ENCODE results near the gene TLX2.

Gene TLX2

DNA sequence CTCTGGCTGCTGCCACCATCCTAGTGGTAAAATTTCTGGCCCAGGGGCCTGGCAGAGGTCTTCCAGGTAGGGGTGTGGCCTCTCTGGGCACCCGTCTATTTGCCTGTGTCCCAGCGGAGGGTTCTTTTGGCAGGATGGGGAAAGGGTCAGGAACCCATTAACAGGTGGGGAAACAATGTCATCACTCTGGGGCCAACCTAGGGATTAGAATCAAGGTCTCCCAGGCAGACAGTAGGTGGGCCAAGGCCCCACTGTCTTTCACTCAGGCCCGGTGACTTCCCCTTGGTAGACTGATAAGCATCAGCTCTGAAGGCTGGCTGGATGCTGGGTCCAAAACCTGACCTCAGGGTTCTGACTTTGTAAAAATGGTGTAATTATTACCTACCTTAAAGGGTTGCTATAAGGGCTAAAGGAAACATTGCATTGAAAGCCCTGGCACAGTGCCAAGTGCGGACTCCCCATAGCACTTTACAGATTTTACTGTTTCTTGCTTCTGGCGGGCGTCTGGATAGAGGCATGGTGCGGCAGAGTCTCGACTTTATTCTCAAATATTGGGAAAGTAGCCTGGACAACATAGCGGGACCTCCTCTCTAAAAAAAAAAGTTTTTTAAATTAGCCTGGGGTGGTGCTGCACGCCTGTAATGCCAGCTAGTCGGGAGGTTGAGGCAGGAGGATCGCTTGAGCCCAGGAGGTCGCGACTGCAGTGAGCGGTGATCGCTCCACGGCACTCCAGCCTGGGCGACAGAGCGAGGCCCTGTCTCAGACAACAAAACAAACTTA, 17.1 kb upstream of the TLX2 start:
- DNase-seq (ENCODE audit: low spot score) = no peak

DNA sequence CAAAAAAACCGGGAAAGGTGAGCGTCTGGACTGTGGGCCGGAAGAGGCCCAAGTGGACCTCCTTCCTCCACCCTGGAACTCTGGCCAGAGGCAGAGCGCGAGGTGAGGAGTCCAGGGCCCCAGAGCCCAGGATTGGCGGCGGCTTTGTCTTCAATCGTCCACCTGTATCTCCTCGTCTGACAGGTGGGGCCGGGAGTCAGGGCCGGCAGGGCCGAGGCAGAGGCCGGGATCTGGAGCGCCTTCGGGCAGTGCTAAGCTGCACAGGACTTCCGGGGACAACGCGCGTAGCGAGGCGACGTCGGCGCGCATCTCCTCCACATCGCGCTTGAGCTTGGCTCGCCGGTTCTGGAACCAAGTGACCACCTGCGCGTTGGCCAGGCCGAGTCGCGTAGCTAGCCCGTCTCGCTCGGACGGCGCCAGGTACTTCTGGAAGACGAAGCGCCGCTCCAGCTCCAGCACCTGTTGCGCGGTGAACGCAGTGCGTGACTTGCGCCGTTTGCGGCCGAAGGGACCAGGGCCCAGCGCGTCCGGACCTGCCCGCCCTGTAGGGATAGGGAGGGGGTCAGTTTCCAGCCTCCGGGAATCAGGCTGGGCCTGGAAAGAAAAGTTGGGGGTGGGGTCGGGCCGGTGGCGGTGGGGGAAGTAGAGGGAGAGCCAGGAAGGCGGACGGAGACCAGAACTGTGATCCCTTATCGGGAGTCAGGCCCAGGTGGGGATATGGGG, 16.3 kb upstream of the TLX2 start:
- no peak for DNase-seq (ENCODE audit: low spot score)

DNA sequence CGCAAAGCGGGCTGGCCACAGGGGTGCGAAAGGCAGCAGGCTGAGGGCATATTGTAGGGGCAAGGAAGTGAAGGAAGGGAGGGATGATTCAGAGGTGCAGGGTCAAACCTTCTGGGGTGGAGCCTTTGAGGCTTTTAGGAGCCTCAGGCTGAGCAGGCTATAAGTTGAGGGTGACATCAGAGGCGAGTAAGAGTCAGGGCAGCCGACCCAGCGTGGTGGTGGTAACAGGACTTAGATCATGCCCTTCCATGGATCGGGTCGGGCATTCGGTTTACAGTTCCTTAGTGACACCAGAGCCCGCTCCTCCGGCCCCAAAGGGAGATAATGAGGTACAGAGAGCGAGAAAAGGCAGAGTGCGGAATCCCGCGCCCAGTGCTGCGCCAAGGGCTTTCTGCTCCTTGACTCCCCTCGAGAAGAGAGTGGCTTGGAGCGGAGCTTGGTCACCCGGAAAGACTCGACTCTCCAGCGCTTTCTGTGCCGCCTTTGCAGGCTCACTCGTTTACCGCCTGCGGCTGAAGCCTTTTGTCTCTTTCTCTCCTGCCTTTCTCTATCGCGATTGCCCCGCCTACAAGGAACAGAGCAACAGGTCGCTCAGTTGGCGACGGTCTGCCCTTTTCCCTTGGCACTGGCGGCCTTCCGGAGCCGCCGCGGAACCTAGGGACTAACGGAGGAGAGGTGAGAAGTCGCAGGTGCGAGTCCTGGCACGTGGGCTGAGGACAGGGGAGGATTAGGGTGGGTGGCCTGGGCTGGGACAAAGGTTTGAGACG, 15.6 kb upstream of the TLX2 start:
- no peak for DNase-seq (ENCODE audit: low spot score)

- no peak for DNase-seq (ENCODE audit: low spot score)
Observed at GRCh38 chr2:74499267-74499939, 14.8 kb upstream of the TLX2 start, which contains the start of gene LBX2. Gene LBX2 (minus strand): TSS chr2:74499603. CDS start chr2:74499537, 66 bp downstream.

DNA sequence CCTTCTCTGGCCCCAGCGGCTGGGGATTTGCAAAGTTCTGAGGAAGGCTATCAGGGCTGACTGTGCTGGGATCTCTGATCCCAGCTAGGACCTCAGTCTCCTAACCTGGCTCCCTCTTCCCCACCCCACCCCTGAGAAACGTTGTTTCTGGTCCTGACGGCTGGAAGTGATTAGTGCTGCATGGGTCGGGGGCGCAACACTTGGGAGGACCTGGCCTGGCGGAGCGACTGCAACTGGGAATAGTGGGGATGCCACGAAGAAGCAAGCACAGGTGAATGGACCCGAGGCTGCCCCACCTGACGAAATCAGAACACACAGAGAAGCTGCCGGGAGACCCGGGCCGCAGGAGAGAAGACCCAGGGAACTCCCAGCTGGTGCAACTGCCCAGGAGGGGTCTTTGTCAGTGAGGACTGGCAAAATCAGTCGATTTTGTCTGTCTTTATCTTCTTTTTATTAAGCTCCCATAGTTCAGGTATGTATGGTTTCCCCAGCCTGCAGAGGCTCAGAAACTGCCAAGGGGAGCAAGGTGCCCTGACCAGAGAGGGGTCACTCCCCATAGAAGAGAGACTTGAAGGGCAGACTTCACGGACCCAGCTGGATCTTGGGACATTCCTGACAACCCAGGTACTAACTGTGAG, 14.2 kb upstream of the TLX2 start:
- no peak for DNase-seq (ENCODE audit: low spot score)

GRCh38 chr2:74500578-74500946, 13.7 kb upstream of the TLX2 start:
- no peak for DNase-seq (ENCODE audit: low spot score)

GRCh38 chr2:74501335-74502071, 12.7 kb upstream of the TLX2 start:
- no peak for DNase-seq (ENCODE audit: low spot score)

DNA sequence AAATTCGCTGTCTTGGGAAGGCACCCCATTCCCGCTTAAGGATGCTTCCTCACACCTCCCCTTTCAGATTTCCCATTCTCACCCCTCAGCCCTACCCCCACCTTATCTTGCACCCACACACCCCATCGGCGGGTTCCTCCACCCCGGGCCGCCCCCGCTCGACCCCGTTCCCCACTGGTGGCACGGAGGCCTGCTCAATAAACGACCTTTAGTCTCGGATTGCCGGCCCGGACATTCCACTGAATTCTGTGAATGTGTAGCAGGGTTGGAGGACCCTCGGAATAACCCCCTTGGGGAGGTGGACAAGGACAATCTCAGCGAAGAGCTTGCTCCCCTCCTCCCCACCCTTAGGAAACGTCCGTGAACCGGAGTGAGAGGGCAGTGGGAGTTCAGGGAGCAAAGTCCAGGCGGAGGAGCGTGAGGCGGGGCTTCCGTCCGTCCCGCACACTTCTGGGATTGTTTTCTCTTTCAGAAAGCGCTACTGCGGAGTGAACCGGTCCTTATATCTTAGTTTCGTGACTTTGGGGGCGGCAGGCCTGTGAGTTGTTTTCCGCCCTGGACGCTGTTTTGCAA, 12.0 kb upstream of the TLX2 start:
- DNase-seq (ENCODE audit: low spot score) = peak; percentile 84

DNA sequence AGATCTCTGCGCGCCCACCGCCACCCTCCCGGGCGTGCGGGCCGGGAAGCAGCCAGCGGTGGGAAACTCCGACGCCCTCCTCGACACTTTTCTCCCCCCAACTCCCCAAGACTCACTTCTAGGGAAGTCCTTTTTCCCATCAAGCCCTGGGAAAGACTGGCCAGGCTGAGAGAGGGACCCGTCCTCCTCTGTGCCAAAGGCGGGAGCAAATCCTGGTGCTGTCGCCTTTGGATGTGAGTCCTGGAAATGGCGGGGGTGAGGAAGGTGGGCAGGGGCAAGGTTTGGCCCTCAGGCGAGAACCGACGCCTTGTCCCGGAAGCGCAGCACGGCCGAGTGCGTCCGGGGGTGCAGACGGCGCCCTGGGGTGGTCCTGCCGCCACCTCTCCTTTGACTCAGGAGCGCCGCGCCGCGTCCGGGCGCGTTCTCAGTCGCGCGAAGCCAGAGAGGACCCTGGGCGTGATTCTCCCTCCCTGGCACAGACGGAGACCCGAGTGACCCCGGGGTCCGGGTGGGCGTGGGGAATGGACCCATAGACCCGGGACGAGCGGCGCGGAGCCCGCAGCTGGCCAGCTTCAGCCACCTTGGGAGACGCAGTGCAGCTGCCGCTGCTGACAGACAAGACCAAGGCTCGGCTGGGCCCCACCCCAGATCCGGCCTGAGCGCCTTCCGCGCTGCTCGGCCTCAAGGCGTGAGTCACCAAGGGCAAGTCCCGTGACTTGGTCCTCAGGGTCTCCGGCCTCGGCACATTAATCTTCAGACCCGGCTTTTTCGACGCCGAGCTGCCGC, 11.3 kb upstream of the TLX2 start:
- DNase-seq (ENCODE audit: low spot score) = no peak

DNA sequence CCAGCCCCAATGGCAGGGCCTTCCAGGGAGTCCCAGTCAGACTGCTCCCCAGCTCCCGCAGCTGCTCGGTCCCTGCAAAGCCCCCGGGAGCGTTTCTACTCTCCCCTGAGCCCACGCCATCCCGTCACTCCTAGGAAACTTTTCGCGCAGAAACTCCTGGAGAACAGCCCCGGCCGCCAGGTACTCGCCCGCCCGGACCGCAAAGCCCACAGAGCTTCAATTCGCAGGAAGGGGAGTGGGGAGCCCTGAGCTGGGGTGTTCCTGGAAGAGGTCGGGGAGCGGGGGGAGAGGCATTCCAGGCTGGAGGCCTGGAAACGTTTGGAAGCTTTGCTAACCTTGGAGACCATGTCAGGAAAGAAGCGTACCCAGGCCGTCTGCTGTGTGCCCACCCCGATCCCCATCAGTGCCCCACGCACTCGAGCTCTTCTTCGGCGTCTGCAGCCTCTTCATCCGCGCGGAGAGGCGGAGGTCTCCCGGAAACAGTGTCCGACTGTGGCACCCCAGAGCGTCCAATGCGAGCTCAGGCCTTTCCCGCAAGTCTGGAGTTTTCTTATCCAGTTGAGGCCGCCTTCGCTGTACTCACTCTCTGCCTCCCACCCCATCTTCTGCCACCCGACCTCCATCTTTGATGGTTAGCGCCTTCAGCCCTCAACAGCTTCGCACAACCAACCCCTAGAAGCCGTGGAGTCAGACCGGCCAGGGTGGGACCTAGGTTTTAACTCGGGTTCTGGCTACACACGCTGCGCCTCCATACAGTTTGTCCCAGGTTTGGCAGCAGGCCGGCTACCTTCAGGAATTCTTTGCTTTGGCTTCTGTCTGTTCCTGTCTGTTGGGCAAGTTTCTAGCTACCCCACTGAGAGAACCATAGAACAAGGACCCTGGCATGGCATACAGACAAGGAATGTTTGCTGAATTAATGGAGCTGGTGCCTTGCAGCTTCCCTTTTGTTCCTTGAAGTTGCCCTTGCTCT, 10.5 kb upstream of the TLX2 start:
- DNase-seq (ENCODE audit: low spot score) = no peak

- DNase-seq (ENCODE audit: low spot score) = no peak
Observed at GRCh38 chr2:74504591-74504990, 9.7 kb upstream of the TLX2 start.

DNA sequence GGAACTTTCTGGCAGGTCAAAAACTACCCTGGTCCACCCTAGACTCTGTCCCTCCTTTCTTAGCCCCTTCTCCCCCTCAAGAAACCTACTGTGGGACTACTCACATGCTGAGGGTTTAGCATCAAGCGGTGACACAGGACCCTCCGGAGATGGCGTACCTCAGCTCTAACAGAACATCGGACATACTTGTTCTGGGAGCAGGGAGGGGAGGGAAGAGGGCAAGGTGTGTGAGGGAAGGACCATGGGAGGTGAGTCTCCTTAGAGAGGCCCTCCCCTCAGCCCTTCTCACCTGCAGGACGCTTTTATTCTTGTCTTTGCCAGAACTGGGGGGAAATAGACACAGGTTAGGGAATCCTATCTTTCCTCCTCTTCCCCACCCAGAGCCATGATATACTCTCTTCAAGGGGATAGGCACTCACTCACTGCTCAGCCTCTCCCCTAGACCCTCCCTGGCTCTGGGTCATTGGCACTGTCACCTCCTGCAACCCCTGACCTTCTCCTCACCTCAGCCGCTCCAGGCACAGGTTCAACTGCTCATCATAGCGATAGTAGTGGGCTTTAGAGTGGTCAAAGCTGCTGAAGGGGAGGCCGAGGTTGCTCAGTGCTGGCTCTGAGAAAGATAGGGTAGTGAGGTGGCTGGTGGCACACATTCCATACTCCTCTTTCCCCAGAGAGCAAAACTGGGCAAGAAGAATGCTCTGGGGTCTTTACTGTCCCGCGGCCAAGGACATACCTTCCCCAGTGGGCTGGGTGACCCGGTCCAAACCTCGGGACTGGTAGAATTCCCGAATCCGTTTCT, 8.6 kb upstream of the TLX2 start:
- no peak for DNase-seq (ENCODE audit: low spot score)

DNA sequence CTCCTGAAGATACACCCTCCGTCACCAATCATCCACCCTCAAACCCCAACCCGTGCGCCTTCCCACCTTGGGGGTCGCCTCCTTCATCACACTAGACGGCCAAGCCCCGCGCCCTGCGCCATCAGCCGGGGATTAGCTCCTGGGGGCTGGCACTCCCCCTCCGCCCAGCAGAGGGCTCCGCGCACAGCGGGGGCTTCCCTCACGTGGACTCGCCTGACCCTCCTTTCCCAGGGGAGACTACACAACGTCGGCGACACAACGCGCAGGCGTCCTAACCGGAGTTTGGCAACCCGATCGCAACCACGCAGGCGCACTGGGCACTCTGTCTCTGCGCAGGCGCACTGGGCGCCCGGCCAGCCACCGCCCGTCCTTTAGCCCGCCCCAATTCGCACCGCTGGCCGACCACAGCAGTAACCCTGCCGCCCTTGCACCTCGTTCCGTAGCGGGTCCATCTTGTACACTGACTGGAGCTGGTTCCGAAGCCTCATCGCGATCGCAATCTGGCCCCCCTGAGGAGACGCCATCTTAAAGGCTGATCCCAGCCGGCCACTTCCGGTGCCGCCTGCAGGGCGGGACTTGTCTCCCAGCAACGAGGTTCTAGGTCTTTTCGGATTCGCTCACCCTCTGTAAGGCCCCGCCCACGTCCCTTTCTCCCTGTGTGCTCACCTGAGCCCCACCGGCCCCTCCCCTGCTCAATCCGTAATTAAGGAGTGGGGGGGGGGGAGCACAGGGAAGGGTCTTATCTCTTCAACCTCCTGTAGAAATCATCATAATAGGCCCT, 6.9 kb upstream of the TLX2 start, which contains the start of gene PCGF1:
TSS of gene PCGF1 (minus strand) at position 551 of the 781 bp plus-strand sequence. CDS start at position 524, 27 bp downstream.
- DNase-seq (ENCODE audit: low spot score) = peak; percentile 92

- no peak for DNase-seq (ENCODE audit: low spot score)
Observed at GRCh38 chr2:74507926-74508520, 6.2 kb upstream of the TLX2 start.

GRCh38 chr2:74510272-74510671, 4.0 kb upstream of the TLX2 start:
- no peak for DNase-seq (ENCODE audit: low spot score)

All from HuH-7.5 (cell line).